Stimulated activated naive CD8-positive, alpha-beta T cell treated with anti-CD3 and anti-CD28 coated beads, Interleukin-15, Interleukin-2, amounts not matched to agents 100 ng/mL and 50 ng/mL, for 24 hours (primary cell): Measurements from ENCODE around the gene PHF1.
"Not testable (repeated sequence)": the region's sequence is repeated elsewhere in the genome, so short reads cannot be mapped to it uniquely, and the experiment has no call there.

Source experiments
- H3K27ac Mint-ChIP-seq: one replicate; pipeline ENCODE4 v1.8.0; 2021; ENCODE audit warnings: mild to moderate bottlenecking, mixed read lengths
- H3K27me3 Mint-ChIP-seq: one replicate; pipeline ENCODE4 v1.8.0; 2021; ENCODE audit warnings: mixed read lengths
- H3K36me3 Mint-ChIP-seq: one replicate; pipeline ENCODE4 v1.8.0; 2021; ENCODE audit warnings: low read depth, mixed read lengths
- H3K4me1 Mint-ChIP-seq: one replicate; pipeline ENCODE4 v1.8.0; 2021; ENCODE audit warnings: low read depth, mixed read lengths
- H3K4me3 Mint-ChIP-seq: one replicate; pipeline ENCODE4 v1.8.0; 2021; ENCODE audit warnings: mild to moderate bottlenecking, mixed read lengths
- H3K9me3 Mint-ChIP-seq: one replicate; pipeline ENCODE4 v1.8.0; 2021; ENCODE audit warnings: mixed read lengths

The PHF1 gene

DNA sequence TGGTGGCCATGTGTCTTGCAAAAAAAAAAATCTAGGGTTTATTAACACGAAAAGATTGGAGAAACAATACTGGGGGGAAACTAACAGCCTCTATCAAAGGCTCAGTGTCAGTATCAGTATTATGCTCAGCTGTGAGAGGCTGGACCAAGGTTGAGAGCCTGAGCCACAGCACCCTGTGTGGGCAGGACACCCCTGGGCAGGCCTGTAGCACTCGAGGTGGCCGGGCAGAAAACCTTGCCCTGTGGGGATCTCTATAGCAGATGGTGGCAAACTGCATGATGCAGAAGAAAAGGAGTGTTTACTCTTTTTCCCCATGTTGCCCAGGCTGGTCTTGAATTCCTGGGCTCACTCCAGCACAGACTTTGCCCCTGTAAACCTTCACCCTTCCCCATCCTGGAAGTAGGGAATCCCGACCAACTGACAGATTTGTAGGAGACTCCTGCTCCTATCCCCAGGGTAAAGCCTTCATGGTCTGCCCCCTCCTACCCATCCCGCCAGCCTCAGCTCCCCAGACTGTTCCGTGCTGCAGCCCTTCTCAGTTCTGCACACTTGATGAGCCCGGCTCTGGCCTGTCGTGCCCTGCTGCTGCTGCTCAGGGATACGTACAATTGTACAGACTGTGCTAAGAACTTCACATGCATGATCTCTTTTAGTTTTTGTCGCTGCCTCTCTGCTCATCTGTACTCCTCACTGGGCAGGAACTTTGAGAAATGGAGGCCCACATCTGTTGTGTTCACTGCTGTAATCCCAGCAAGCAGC lies 27.2 kb upstream of the PHF1 start:
- no peak overlapping the region for H3K4me3 Mint-ChIP-seq
- no peak overlapping the region for H3K27ac Mint-ChIP-seq
- no peaks in the 10 kb centered on the region for H3K27me3 Mint-ChIP-seq
- no peaks in the 10 kb centered on the region for H3K4me1 Mint-ChIP-seq
- no peaks in the 10 kb centered on the region for H3K36me3 Mint-ChIP-seq
- H3K9me3 Mint-ChIP-seq: no peaks in the 10 kb centered on the region

DNA sequence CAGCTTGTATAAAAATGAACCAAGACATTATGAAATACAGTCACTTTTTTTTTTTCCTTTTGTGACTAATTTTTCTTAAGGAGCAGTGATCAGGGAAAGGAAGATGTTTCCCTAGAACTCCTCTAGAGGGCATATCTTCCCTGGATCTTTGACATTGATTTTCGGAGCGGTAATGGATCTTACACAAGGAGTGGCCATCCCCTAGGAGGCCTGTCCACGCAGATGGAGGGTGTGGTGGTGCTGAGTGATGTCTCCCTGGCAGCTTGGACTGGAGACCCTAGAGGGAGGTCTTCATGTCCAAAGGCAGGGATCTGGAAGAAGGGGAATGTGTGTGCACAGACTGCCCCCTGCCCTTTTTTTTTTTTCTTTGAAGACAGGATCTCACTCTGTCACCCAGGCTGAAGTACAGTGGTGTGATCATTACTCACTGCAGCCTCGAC lies 26.2 kb upstream of the PHF1 start:
- Mint-ChIP-seq H3K4me3 (no peak overlapping the region), H3K36me3 (no peaks in the 10 kb centered on the region), H3K27me3 (no peaks in the 10 kb centered on the region), H3K9me3 (no peaks in the 10 kb centered on the region), H3K4me1 (no peaks in the 10 kb centered on the region), H3K27ac (no peak overlapping the region)

DNA sequence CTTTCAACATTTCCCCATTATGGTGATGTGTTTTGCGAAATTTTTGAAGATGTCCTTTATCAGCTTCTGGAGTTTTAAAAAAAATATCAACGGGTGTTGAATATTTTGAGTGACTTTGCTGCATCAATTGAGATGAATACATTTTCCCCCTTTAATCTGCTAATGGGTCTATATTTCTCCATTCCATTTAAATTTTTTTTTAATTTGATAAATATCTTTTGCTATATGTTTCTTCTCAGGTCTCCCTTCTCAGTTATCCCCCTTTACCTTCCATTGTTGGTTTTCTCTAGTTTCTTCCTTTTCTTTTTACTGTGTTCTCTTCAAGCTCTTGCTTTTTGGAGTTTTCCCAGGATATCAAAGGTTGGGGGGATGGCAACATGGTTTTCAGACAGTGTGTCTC lies 20.6 kb upstream of the PHF1 start:
- peaks cover 31% of the 10 kb centered on the region for H3K4me1 Mint-ChIP-seq
- H3K9me3 Mint-ChIP-seq: no peaks in the 10 kb centered on the region
- H3K36me3 Mint-ChIP-seq: peaks cover 12% of the 10 kb centered on the region
- no peaks in the 10 kb centered on the region for H3K27me3 Mint-ChIP-seq
- H3K27ac Mint-ChIP-seq: peak overlapping the region; percentile 97
- no peak overlapping the region for H3K4me3 Mint-ChIP-seq

DNA sequence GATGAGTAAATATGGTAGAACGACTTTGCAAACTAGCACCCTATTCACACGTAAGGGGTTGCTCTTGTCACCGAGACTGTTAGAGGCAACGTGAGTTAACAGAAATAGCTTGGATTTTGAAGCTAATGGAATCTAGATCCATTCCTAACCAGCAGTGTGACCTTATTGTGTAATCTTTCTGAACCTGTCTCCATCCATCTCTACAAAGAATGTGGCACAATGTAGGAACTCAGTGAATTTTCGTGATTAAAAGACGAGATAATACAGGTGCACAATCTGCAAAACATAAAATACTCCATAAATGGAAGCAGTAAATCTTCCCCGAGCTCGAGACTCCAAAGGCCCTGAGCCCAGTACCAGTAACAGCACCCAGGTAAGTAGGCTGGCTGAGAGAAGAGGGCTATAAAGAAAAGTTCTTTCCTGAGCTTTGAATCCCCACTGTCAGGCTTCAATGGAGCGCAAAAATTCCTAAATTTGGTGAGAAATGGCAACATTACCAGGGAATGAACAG lies 20.0 kb upstream of the PHF1 start:
- Mint-ChIP-seq H3K4me3 (peak overlapping the region; percentile 95), H3K27me3 (no peaks in the 10 kb centered on the region), H3K27ac (peak overlapping the region; percentile 97), H3K4me1 (peaks cover 33% of the 10 kb centered on the region), H3K9me3 (no peaks in the 10 kb centered on the region), H3K36me3 (peaks cover 16% of the 10 kb centered on the region)

DNA sequence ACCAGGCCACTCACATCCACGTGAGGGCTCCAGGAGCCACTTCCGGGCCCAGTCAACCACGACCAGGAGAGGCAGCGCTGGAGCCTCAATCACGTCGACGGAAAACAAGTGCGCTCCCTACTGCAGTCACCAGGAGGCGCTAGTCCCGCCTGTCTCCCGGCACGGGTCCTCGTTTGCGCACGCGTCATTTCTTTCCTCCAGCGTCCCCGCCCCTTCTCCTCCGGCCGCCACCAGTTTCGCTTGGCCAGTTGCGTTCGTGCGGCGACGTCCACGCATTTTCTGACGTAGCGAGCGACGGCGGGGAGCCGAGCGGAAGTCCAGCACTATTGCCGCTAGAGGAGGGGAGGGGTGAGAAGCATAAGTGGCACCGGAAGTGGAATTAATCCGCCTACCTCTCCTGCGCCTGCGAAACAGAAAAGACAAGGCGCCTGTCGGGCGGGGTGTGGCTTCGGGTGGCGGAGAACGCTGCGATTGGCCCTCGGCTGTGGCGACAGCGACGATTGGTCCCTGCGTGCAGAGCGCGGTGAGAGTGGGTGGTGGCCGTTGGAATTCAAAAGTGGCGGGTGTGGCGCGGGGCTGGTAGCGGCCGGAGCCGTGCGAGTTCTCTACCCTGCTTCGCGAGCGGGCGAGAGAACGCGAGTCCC lies 19.4 kb upstream of the PHF1 start, which contains the start of gene KIFC1:
KIFC1 (plus strand) TSS at position 546 of the 644 bp plus-strand sequence. CDS start 163 bp downstream, outside the sequence.
- peaks cover 33% of the 10 kb centered on the region for H3K4me1 Mint-ChIP-seq

DNA sequence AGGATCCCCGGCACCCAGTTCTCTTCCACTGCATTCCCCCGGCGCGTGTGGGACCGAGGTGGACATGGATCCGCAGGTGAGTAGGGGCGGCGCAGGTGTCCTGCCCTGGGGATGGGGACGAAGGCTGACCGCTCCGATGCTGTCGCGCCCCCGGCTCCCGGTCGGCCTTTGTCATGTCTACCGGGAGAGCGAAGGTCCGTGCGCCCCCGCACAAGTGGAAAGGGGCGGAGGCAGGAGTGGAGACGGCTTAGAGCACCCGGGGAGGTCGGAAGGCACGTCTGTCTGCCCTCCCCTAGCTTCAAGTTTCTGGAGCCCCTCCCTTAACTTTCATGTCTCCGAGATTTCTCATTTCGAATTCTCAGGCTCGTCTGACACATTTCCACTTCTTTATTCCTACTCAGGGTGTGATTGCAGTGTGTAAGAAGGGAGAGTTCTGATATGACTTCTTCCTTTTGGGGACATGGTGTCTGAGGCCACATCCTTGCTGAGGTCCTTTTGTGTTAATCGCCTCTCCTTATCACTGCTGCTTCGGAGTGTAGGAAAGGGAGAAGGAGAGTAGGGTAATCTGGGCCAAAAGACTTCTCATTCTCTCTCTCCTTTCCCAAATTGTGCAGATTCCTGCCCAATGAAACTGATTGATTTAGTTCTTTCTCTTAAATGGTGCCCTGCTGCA lies 18.8 kb upstream of the PHF1 start:
- Mint-ChIP-seq H3K27ac (peak overlapping the region; percentile 97), H3K4me3 (peak overlapping the region; percentile 95), H3K36me3 (peaks cover 20% of the 10 kb centered on the region), H3K27me3 (no peaks in the 10 kb centered on the region), H3K9me3 (no peaks in the 10 kb centered on the region), H3K4me1 (peaks cover 33% of the 10 kb centered on the region)

More for the DNA sequence above, 19.4 kb upstream of the PHF1 start, which contains the start of gene KIFC1:
- no peaks in the 10 kb centered on the region for H3K27me3 Mint-ChIP-seq
- H3K9me3 Mint-ChIP-seq: no peaks in the 10 kb centered on the region
- peak within 1 kb of the TSS; percentile 95 for H3K4me3 Mint-ChIP-seq
- H3K36me3 Mint-ChIP-seq: peaks cover 20% of the 10 kb centered on the region
- peak within 1 kb of the TSS; percentile 97 for H3K27ac Mint-ChIP-seq

DNA sequence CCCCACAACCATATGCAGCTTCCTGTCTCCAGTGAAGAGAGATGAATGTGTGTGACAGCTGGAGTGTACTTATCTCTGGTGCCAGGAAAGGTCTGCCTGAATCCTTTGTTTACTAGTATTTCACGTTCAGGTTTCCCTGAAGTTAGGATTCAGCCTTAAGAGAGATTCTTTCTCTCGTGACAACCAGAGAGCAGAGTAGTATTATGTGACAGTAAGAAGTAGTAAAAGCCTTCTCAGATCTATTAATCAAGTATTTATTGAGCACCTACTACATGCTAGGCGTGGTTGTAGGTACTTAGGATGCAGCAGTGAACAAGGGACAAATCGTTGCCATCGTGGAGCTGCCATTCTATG lies 18.2 kb upstream of the PHF1 start:
- peak overlapping the region; percentile 97 for H3K27ac Mint-ChIP-seq
- H3K4me1 Mint-ChIP-seq: peaks cover 33% of the 10 kb centered on the region
- peaks cover 22% of the 10 kb centered on the region for H3K36me3 Mint-ChIP-seq
- H3K4me3 Mint-ChIP-seq: peak overlapping the region; percentile 95
- no peaks in the 10 kb centered on the region for H3K27me3 Mint-ChIP-seq
- no peaks in the 10 kb centered on the region for H3K9me3 Mint-ChIP-seq

DNA sequence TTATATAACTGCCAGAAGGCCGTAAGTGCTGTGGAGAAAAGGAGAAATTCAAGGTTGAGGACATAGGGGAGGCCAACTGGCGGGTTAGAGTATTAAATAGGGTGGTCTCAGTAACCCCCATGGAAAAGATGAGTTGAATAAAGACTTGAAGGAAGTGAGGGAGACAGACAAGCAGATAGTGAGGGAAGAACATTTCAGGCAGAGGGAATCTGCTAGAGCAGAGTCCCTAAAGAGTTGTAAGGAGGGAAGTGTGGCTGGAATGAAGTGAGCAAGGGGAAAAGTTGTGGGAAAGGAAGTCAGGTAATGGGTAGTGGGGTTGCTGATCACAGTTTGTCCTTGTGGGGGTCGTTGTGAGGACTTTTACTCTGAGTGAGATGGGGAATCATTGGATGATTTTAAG lies 17.8 kb upstream of the PHF1 start:
- peaks cover 33% of the 10 kb centered on the region for H3K4me1 Mint-ChIP-seq

DNA sequence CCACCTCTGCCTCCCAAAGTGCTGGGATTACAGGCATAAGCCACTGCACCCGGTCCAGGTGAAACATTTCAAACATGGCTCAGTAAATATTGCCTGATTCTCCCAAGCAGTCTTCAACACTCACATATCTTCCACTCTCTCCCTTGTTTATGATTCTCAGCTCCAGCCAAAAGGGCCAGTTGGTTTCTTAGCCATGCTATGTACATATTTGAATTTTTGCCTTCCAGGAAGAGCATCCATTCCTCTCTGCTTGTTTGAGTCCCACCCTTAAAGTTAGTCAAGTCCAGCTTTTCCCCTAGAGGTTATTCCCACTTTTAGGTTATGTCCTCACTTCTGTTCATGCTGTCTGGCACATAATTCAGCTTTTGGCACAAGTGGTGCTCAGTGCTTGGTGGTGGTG lies 13.3 kb upstream of the PHF1 start:
- H3K4me1 Mint-ChIP-seq: peaks cover 19% of the 10 kb centered on the region
- peaks cover 51% of the 10 kb centered on the region for H3K36me3 Mint-ChIP-seq
- no peaks in the 10 kb centered on the region for H3K27me3 Mint-ChIP-seq
- H3K27ac Mint-ChIP-seq: no peak overlapping the region
- no peak overlapping the region for H3K4me3 Mint-ChIP-seq
- no peaks in the 10 kb centered on the region for H3K9me3 Mint-ChIP-seq

More for the DNA sequence above, 17.8 kb upstream of the PHF1 start:
- H3K27ac Mint-ChIP-seq: peak overlapping the region; percentile 97
- peak overlapping the region; percentile 95 for H3K4me3 Mint-ChIP-seq
- no peaks in the 10 kb centered on the region for H3K9me3 Mint-ChIP-seq
- H3K27me3 Mint-ChIP-seq: no peaks in the 10 kb centered on the region
- peaks cover 27% of the 10 kb centered on the region for H3K36me3 Mint-ChIP-seq

DNA sequence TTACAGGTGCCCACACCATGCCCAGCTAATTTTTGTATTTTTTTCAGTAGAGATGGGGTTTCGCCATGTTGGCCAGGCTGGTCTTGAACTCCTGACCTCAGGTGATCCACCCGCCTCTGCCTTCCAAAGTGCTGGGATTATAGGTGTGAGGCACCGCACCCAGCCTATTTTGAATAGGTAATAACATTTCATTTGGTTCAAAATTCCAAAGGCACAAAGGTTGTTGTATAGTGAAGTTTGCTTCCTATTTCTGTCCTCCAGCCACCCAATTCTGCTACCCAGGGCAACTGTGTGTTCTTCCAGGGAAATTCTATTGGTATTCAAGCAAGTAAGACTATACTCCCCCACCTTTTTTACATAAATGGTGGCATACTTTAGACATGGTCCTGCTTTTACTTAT lies 12.2 kb upstream of the PHF1 start:
- Mint-ChIP-seq H3K36me3 (peaks cover 55% of the 10 kb centered on the region), H3K4me1 (peaks cover 12% of the 10 kb centered on the region)
- not testable (repeated sequence) for H3K27me3 Mint-ChIP-seq, H3K4me3 Mint-ChIP-seq, H3K9me3 Mint-ChIP-seq, H3K27ac Mint-ChIP-seq

DNA sequence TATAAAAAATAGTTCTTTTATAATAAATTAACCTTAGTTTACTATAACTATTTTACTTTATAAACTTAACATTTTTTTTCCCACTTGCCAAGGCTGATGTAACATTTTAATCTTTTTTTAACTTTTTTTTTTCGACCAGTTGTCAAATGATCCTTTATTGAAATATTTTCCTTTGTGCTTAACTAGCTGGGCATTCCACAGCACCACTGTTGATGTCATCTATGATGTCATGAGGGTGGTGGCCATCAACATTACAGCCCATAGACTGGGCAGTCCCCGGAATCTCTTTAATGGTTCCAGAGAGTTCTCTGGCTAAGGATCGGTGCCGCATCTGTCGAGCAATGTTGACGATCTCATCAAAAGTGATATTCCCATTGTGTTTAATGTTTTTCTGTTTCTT lies 10.9 kb upstream of the PHF1 start:
- H3K9me3 Mint-ChIP-seq: not testable (repeated sequence)

DNA sequence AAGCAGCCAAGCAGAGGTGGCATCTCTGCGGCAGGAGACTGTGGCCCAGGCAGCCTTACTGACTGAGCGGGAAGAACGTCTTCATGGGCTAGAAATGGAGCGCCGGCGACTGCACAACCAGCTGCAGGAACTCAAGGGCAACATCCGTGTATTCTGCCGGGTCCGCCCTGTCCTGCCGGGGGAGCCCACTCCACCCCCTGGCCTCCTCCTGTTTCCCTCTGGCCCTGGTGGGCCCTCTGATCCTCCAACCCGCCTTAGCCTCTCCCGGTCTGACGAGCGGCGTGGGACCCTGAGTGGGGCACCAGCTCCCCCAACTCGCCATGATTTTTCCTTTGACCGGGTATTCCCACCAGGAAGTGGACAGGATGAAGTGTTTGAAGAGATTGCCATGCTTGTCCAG lies 5.9 kb upstream of the PHF1 start:
- Mint-ChIP-seq H3K27me3 (no peaks in the 10 kb centered on the region), H3K4me1 (peaks cover 9% of the 10 kb centered on the region), H3K36me3 (peaks cover 76% of the 10 kb centered on the region), H3K9me3 (no peaks in the 10 kb centered on the region), H3K4me3 (no peak overlapping the region), H3K27ac (no peak overlapping the region)

More for the DNA sequence above, 10.9 kb upstream of the PHF1 start:
- not testable (repeated sequence) for H3K4me1 Mint-ChIP-seq, H3K4me3 Mint-ChIP-seq, H3K27ac Mint-ChIP-seq, H3K27me3 Mint-ChIP-seq
- peaks cover 65% of the 10 kb centered on the region for H3K36me3 Mint-ChIP-seq

DNA sequence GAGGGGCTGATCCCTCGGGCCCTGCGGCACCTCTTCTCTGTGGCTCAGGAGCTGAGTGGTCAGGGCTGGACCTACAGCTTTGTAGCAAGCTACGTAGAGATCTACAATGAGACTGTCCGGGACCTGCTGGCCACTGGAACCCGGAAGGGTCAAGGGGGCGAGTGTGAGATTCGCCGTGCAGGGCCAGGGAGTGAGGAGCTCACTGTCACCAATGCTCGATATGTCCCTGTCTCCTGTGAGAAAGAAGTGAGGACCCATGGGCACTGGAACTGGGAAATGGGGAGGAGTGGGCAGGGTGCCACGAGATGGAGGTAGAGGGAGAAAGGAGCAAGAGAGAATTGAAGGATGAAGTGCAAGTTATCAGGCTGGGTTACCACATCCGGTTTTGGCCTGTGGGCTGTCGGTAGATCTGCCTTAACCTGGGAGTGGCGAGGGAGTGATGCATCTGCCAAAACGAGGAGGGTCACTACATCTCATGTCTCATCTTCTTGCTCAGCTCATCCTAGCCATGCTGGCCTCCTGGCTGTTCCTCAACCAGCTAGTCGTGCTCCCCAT lies 5.4 kb upstream of the PHF1 start:
- Mint-ChIP-seq H3K36me3 (peaks cover 72% of the 10 kb centered on the region), H3K27me3 (no peaks in the 10 kb centered on the region), H3K4me3 (no peak overlapping the region), H3K9me3 (no peaks in the 10 kb centered on the region), H3K4me1 (peaks cover 11% of the 10 kb centered on the region), H3K27ac (no peak overlapping the region)

DNA sequence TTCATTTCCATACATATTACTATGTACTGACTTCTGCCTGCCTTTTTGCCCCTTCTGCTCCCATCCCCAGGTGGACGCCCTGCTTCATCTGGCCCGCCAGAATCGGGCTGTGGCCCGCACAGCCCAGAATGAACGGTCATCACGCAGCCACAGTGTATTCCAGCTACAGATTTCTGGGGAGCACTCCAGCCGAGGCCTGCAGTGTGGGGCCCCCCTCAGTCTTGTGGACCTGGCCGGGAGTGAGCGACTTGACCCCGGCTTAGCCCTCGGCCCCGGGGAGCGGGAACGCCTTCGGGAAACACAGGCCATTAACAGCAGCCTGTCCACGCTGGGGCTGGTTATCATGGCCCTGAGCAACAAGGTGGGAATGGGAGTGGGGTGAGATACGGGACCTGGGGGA lies 4.7 kb upstream of the PHF1 start:
- Mint-ChIP-seq H3K4me3 (no peak overlapping the region), H3K27ac (no peak overlapping the region), H3K27me3 (no peaks in the 10 kb centered on the region), H3K9me3 (no peaks in the 10 kb centered on the region), H3K36me3 (peaks cover 72% of the 10 kb centered on the region), H3K4me1 (peaks cover 11% of the 10 kb centered on the region)
